ENCODE results near the gene ABCD4.

ABCD4 gene

DNA sequence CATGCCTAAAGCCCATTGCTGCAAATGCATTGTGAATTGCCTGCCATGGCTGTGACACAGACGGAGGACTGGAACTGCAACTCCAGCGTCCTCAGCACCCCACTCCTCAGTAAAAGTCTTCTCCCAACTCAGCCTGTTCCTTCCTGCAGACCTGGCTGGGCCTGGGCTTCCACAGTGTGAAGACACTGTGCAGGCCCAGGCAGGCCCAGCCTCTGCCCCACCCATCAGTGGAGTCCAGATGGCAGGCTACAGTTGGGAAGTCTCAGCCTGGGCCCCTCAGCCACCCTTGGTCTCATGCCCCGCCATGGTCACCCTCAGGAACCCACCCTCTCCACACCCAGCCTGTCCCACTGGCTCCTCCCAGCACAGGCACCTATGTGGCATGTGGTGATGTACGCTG lies 41.4 kb downstream of the ABCD4 start:
- Histone ChIP-seq H3K4me1 (peaks cover 0 to 19% (median 17%) of the 10 kb centered on the region in 4 donors), H3K9me3 (no peaks in the 10 kb centered on the region), H3K27ac (no peak overlapping the region), H3K4me3 (no peak overlapping the region), H3K36me3 (no peaks in the 10 kb centered on the region), H3K27me3 (peaks cover 0 to 16% of the 10 kb centered on the region in 2 donors)
- TF ChIP-seq, protein P1, sequence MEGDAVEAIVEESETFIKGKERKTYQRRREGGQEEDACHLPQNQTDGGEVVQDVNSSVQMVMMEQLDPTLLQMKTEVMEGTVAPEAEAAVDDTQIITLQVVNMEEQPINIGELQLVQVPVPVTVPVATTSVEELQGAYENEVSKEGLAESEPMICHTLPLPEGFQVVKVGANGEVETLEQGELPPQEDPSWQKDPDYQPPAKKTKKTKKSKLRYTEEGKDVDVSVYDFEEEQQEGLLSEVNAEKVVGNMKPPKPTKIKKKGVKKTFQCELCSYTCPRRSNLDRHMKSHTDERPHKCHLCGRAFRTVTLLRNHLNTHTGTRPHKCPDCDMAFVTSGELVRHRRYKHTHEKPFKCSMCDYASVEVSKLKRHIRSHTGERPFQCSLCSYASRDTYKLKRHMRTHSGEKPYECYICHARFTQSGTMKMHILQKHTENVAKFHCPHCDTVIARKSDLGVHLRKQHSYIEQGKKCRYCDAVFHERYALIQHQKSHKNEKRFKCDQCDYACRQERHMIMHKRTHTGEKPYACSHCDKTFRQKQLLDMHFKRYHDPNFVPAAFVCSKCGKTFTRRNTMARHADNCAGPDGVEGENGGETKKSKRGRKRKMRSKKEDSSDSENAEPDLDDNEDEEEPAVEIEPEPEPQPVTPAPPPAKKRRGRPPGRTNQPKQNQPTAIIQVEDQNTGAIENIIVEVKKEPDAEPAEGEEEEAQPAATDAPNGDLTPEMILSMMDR (IDR thresholded peaks at IDR 0.05), result no peak
- intact Hi-C loops (cut with DNase I; ENCODE audit: low total_unique reads), result no loop called here
- no peak for DNase-seq

DNA sequence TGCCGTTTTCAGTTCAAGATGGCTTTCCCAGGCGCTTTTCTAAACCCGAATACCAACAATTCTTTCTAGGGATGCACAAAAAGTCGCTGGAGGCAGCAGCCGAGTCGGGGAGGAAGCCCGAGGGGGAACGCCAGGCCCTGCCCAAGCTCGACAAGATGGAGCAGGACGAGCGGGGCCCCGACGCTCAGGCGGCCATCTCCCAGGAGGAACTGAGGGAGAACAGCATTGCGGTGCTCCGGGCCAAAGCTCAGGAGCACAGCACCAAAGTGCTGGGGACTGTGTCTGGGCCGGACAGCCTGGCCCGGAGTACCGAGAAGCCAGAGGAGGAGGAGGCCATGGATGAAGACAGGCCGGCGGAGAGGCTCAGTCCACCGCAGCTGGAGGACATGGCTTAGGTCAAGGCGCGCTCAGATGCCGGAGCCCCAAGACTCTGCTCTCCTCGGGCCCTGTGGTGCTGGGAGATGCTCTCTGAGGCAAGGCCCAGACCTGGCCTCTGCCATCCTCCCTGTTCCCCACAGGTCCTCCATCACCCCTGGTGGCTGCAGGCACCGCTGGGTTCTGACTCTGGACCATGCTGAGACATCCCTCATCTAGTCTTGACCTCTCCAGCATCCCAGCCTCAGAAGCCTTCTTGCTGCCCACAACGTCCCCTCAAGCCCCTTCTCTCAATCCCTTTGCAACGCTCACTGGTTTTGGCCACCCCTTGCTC lies 42.1 kb downstream of the ABCD4 start:
- H3K4me1 ChIP-seq, result peaks cover 0 to 19% (median 17%) of the 10 kb centered on the region in 4 donors
- TF ChIP-seq, protein P1 (IDR thresholded peaks at IDR 0.05), result no peak
- intact Hi-C loops (cut with DNase I; ENCODE audit: low total_unique reads), result no loop called here
- H3K27me3 ChIP-seq, result peaks cover 0 to 16% of the 10 kb centered on the region in 2 donors
- H3K27ac ChIP-seq, result no peak overlapping the region
- H3K4me3 ChIP-seq, result no peak overlapping the region
- no peak for DNase-seq
- H3K9me3 ChIP-seq, result no peaks in the 10 kb centered on the region
- no peaks in the 10 kb centered on the region for H3K36me3 ChIP-seq

GRCh38 chr14:74259513-74259912 lies 43.2 kb downstream of the ABCD4 start:
- intact Hi-C loops (cut with DNase I; ENCODE audit: low total_unique reads), result no loop called here
- Histone ChIP-seq H3K27me3 (peaks cover 0 to 16% of the 10 kb centered on the region in 2 donors), H3K9me3 (no peaks in the 10 kb centered on the region), H3K4me1 (peaks cover 0 to 19% (median 17%) of the 10 kb centered on the region in 4 donors), H3K4me3 (no peak overlapping the region), H3K27ac (no peak overlapping the region), H3K36me3 (no peaks in the 10 kb centered on the region)
- no peak for DNase-seq
- TF ChIP-seq, protein P1 (IDR thresholded peaks at IDR 0.05), result no peak

GRCh38 chr14:74258764-74259035 lies 44.0 kb downstream of the ABCD4 start:
- Histone ChIP-seq H3K27me3 (peaks cover 0 to 17% of the 10 kb centered on the region in 2 donors), H3K27ac (no peak overlapping the region), H3K9me3 (no peaks in the 10 kb centered on the region), H3K4me3 (no peak overlapping the region), H3K4me1 (peaks cover 0 to 19% (median 17%) of the 10 kb centered on the region in 4 donors), H3K36me3 (no peaks in the 10 kb centered on the region)
- intact Hi-C loops (cut with DNase I; ENCODE audit: low total_unique reads), result no loop called here
- DNase-seq, result no peak
- TF ChIP-seq, protein P1 (IDR thresholded peaks at IDR 0.05), result no peak

- TF ChIP-seq, protein P1 (IDR thresholded peaks at IDR 0.05), result no peak
- intact Hi-C loops (cut with DNase I; ENCODE audit: low total_unique reads), result no loop called here
Measured at GRCh38 chr14:74257941-74258763, 44.6 kb downstream of the ABCD4 start.

More at GRCh38 chr14:74257941-74258763, 44.6 kb downstream of the ABCD4 start:
- Histone ChIP-seq H3K4me1 (peaks cover 0 to 19% (median 17%) of the 10 kb centered on the region in 4 donors), H3K36me3 (no peaks in the 10 kb centered on the region), H3K27me3 (peaks cover 0 to 22% of the 10 kb centered on the region in 2 donors), H3K4me3 (peak overlapping the region; percentile 45 to 59), H3K27ac (no peak overlapping the region), H3K9me3 (no peaks in the 10 kb centered on the region)
- no peak for DNase-seq

All from tibial artery (tissue), 4 donors.